Breast epithelium (tissue), 3 donors: Measurements from ENCODE around the gene SNHG17.

ENCODE experiments used
- CTCF ChIP-seq, 3 donors: fragments of 450-650 bp; IDR thresholded peaks; one replicate each; pipeline ENCODE4 v1.5.1; 2016 to 2017; ENCODE audit warnings: antibody characterized with exemption in 3 of 3, mild to moderate bottlenecking in 3 of 3, moderate library complexity in 3 of 3
- POLR2A ChIP-seq: fragments of 450-650 bp; IDR thresholded peaks from one replicate; pipeline ENCODE4 v1.6.1; 2016; ENCODE audit warnings: antibody characterized with exemption, mild to moderate bottlenecking, moderate library complexity

GRCh38 chr20:38373898-38374297 lies 61.2 kb downstream of the SNHG17 start:
- TF ChIP-seq CTCF (IDR thresholded peaks at IDR 0.05) (no peak), POLR2A (no peak)
